GM23338 (cell line): ENCODE data around the gene SCN4A.

Experiments used
- CREB1 ChIP-seq: fragments of 250-450 bp; sonication (Bioruptor Pico); IDR thresholded peaks from 2 replicates; pipeline ENCODE4 v1.5.0; 2020; ENCODE audit warnings: low read depth, mild to moderate bottlenecking, moderate library complexity
- EZH2 ChIP-seq: fragments of 200-600 bp; sonication (generic); IDR thresholded peaks from one replicate; pipeline ENCODE4 v1.8.0; 2017; ENCODE audit warnings: antibody characterized with exemption, mild to moderate bottlenecking, low read depth; ENCODE audit not compliant: unreplicated experiment
- EZH2phosphoT487 ChIP-seq: fragments of 200-600 bp; sonication (generic); IDR thresholded peaks from one replicate; pipeline ENCODE4 v1.8.1; 2018; ENCODE audit warnings: antibody characterized with exemption; ENCODE audit not compliant: unreplicated experiment
- JUNB ChIP-seq: IDR thresholded peaks from one replicate; pipeline ENCODE4 v1.6.1; 2016; ENCODE audit warnings: antibody characterized with exemption; ENCODE audit not compliant: unreplicated experiment
- NANOG ChIP-seq: IDR thresholded peaks from 2 replicates; pipeline ENCODE4 v1.6.1; 2016; ENCODE audit warnings: antibody characterized with exemption, borderline replicate concordance
- REST ChIP-seq: IDR thresholded peaks from one replicate; pipeline ENCODE4 v1.6.1; 2018; ENCODE audit warnings: antibody characterized with exemption; ENCODE audit not compliant: unreplicated experiment
- ZNF331 ChIP-seq: fragments of 250-450 bp; sonication (Bioruptor Pico); IDR thresholded peaks from 2 replicates; pipeline ENCODE4 v1.5.0; 2020; ENCODE audit warnings: low read depth, mild to moderate bottlenecking, moderate library complexity
- TF ChIP-seq, protein P1 (sequence below), 2 experiments: fragments of 200-600 bp in 1 of 2; sonication (generic) in 1 of 2; conservative IDR thresholded peaks; 2 replicates each; pipeline versions ENCODE4 v1.5.1 to v1.6.1; 2016 to 2017; ENCODE audit warnings: antibody characterized with exemption in 2 of 2, low read depth in 2 of 2, mild to moderate bottlenecking in 2 of 2, moderate library complexity in 1 of 2

- no peak for TF ChIP-seq REST
- TF ChIP-seq, protein P1, sequence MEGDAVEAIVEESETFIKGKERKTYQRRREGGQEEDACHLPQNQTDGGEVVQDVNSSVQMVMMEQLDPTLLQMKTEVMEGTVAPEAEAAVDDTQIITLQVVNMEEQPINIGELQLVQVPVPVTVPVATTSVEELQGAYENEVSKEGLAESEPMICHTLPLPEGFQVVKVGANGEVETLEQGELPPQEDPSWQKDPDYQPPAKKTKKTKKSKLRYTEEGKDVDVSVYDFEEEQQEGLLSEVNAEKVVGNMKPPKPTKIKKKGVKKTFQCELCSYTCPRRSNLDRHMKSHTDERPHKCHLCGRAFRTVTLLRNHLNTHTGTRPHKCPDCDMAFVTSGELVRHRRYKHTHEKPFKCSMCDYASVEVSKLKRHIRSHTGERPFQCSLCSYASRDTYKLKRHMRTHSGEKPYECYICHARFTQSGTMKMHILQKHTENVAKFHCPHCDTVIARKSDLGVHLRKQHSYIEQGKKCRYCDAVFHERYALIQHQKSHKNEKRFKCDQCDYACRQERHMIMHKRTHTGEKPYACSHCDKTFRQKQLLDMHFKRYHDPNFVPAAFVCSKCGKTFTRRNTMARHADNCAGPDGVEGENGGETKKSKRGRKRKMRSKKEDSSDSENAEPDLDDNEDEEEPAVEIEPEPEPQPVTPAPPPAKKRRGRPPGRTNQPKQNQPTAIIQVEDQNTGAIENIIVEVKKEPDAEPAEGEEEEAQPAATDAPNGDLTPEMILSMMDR (conservative IDR thresholded peaks at IDR 0.05; ENCODE audit: low read depth in 2 of 2), result no peak
- no peak for TF ChIP-seq EZH2
- no peak for TF ChIP-seq CREB1
- no peak for TF ChIP-seq ZNF331 (CRISPR knock-in tag)
- TF ChIP-seq EZH2phosphoT487, result no peak
- TF ChIP-seq JUNB, result no peak
- TF ChIP-seq NANOG, result no peak
Measured at GRCh38 chr17:64016974-64017373, 44.3 kb upstream of the SCN4A start.
